Right lobe of liver (tissue), 6 donors: ENCODE data around the gene ARHGAP25. TPM values are rescaled to one million over a fixed set of nuclear protein-coding genes. Genes with fewer than 3 reads are reported as not detected.

Source experiments
- ATAC-seq, 4 donors: fragments of 200-7000 bp; cut with Tn5 transposase; one replicate each; pipeline ENCODE4 v1.9.1; 2020; ENCODE audit warnings: mild to moderate bottlenecking in 4 of 4, moderate library complexity in 4 of 4
- DNase-seq, 3 donors: peaks; one replicate each; pipeline ENCODE4 v3.0.0-alpha.2; 2020
- H3K27ac ChIP-seq, 3 donors: fragments of 200-600 bp; one replicate each; pipeline ENCODE4 v1.8.0; 2022
- H3K27me3 ChIP-seq, 2 donors: fragments of 200-600 bp; one replicate each; pipeline ENCODE4 v1.8.0; 2022
- H3K36me3 ChIP-seq, 4 donors: fragments of 200-600 bp; sonication (generic) in 1 of 4; one replicate each; pipeline versions ENCODE4 v1.5.1 to v1.8.0; 2017 to 2022; ENCODE audit warnings: control low read depth in 1 of 4
- H3K4me1 ChIP-seq, 4 donors: fragments of 200-600 bp; sonication (generic) in 1 of 4; one replicate each; pipeline versions ENCODE4 v1.5.1 to v1.8.0; 2017 to 2022; ENCODE audit warnings: control low read depth in 1 of 4
- H3K4me3 ChIP-seq, 3 donors: fragments of 200-600 bp; one replicate each; pipeline ENCODE4 v1.8.0; 2022
- H3K9me3 ChIP-seq, 4 donors: fragments of 200-600 bp; sonication (generic) in 1 of 4; one replicate each; pipeline versions ENCODE4 v1.5.1 to v1.8.0; 2017 to 2022; ENCODE audit warnings: control low read depth in 1 of 4
- CTCF ChIP-seq, 4 donors: fragments of 200-600 bp in 3 of 4; fragments of 450-650 bp in 1 of 4; IDR thresholded peaks; one replicate each; pipeline versions ENCODE4 v1.5.1 to v1.8.0; 2016 to 2022; ENCODE audit warnings: antibody characterized with exemption in 4 of 4, mild to moderate bottlenecking in 2 of 4
- POLR2A ChIP-seq: fragments of 450-650 bp; IDR thresholded peaks from one replicate; pipeline ENCODE4 v1.6.1; 2017; ENCODE audit warnings: antibody characterized with exemption, mild to moderate bottlenecking
- WGBS: methylation state at CpG from one replicate; pipeline ENCODE4 v1.1.6; 2018; ENCODE audit warnings: low coverage, low lambda C conversion rate; ENCODE audit not compliant: insufficient coverage; ENCODE audit errors: missing lambda C conversion rate; 5-methylcytosine and 5-hydroxymethylcytosine counted together
- intact Hi-C, 2 donors: fragments of 100-400 bp; cut with DNase I; formaldehyde crosslinking; loops; one replicate each; pipeline versions ENCODE4 v1.11.2 to v1.14.1; 2022
- total RNA-seq, 6 experiments: library from RNA; depleted of rRNA in 2 of 6; stranded (reverse); fragments of >200 nt in 2 of 6; fragmentation: NEBNext Ultra II Directional in 3 of 6; extraction: Animal tissue kit (Norgen Biotek cat#: 25700) in 3 of 6; gene quantifications; one replicate each; pipeline versions ENCODE4 v1.1.0 to v1.2.4, GENCODE V29; 2016 to 2023
- donor health status: DM: no; HTN: yes; CAD: no.
- donor health status: DM: no; HTN: no; CAD: no.
- donor health status: DM: no; HTN: no; CAD: no.
- donor health status: DM: no; HTN: yes; CAD: no.
- donor health status: DM: no; HTN: yes; CAD: no.

ARHGAP25 gene
- total RNA-seq, 6 experiments from 2014 or later, result 3.3 to 9.8 (median 5.0) TPM

GRCh38 chr2:68714866-68715265, 19.7 kb upstream of the ARHGAP25 start:
- ATAC-seq (peak; percentile 66 to 85 (median 78)), DNase-seq (peak in 1 of 3 donors; percentile 64)
- Histone ChIP-seq H3K9me3 (no peaks in the 10 kb centered on the region), H3K27me3 (no peaks in the 10 kb centered on the region), H3K27ac (peak overlapping the region in 1 of 3 donors; percentile 25), H3K4me3 (no peak overlapping the region), H3K4me1 (peaks cover 0 to 6% (median 0%) of the 10 kb centered on the region in 4 donors), H3K36me3 (no peaks in the 10 kb centered on the region)
- 21% methylated on average over 3 of the region's 3 CpGs for WGBS
- TF ChIP-seq CTCF (IDR thresholded peaks at IDR 0.05) (no peak), POLR2A (peak; percentile 23)
- intact Hi-C loops, result loop anchor here in 1 of 2 donors (10.0 kb wide), 1 partner anchor 250 kb away; the partner anchor contains the start of genes APLF and FBXO48

- H3K36me3 ChIP-seq, result no peaks in the 10 kb centered on the region
- TF ChIP-seq CTCF (IDR thresholded peaks at IDR 0.05) (peak; percentile 64 to 88 (median 82)), POLR2A (no peak)
- no peaks in the 10 kb centered on the region for H3K9me3 ChIP-seq
- ATAC-seq (peak; percentile 89 to 97 (median 96)), DNase-seq (peak; percentile 60 to 74 (median 66))
- H3K27me3 ChIP-seq, result no peaks in the 10 kb centered on the region
- intact Hi-C loops, result loop anchor here in 1 of 2 donors (10.0 kb wide), 1 partner anchor 251 kb away; the partner anchor contains the start of genes APLF and FBXO48
- peaks cover 0 to 3% (median 0%) of the 10 kb centered on the region in 4 donors for H3K4me1 ChIP-seq
- peak overlapping the region in 1 of 3 donors; percentile 25 for H3K27ac ChIP-seq
- no peak overlapping the region for H3K4me3 ChIP-seq
- WGBS, result 39% methylated on average over 11 of the region's 13 CpGs
Measured at GRCh38 chr2:68715353-68716041, 19.1 kb upstream of the ARHGAP25 start.

- Histone ChIP-seq H3K27me3 (no peaks in the 10 kb centered on the region), H3K27ac (no peak overlapping the region), H3K4me1 (no peaks in the 10 kb centered on the region), H3K9me3 (no peaks in the 10 kb centered on the region), H3K4me3 (no peak overlapping the region), H3K36me3 (no peaks in the 10 kb centered on the region)
- TF ChIP-seq CTCF (IDR thresholded peaks at IDR 0.05), result no peak
- no peak for TF ChIP-seq POLR2A
- DNase-seq (no peak), ATAC-seq (no peak)
- 55% methylated on average over 8 of the region's 8 CpGs for WGBS
- intact Hi-C loops, result loop anchor here in 1 of 2 donors (10.0 kb wide), 1 partner anchor 252 kb away; the partner anchor contains the start of genes APLF and FBXO48
Measured at GRCh38 chr2:68716604-68717304, 17.9 kb upstream of the ARHGAP25 start.

GRCh38 chr2:68717305-68717661, 17.3 kb upstream of the ARHGAP25 start:
- ATAC-seq (no peak), DNase-seq (no peak)
- H3K27ac ChIP-seq, result no peak overlapping the region
- no peaks in the 10 kb centered on the region for H3K9me3 ChIP-seq
- H3K27me3 ChIP-seq, result no peaks in the 10 kb centered on the region
- intact Hi-C loops, result loop anchor here in 1 of 2 donors (10.0 kb wide), 1 partner anchor 252 kb away; the partner anchor contains the start of genes APLF and FBXO48
- TF ChIP-seq CTCF (IDR thresholded peaks at IDR 0.05) (no peak), POLR2A (no peak)
- H3K36me3 ChIP-seq, result no peaks in the 10 kb centered on the region
- H3K4me1 ChIP-seq, result no peaks in the 10 kb centered on the region
- no peak overlapping the region for H3K4me3 ChIP-seq
- WGBS, result 59% methylated on average over 3 of the region's 3 CpGs
